HUDEP-2 (cell line): Measurements from ENCODE around the gene TPCN2.
A peak's percentile ranks its signal among the peaks of the same experiment; 100 is the strongest.

Source experiments
- DNase-seq, 76 experiments: peaks; one replicate each; lab custom pipeline; 2025; ENCODE audit not compliant: unreplicated experiment in 76 of 76; lab: John Stamatoyannopoulos, UW

The TPCN2 gene

GRCh38 chr11:69108030-69108429, 59.3 kb downstream of the TPCN2 start:
- no peak for DNase-seq

- DNase-seq = no peak
Measured at GRCh38 chr11:69108559-69108958, 59.8 kb downstream of the TPCN2 start.

- DNase-seq = no peak
Measured at GRCh38 chr11:69109101-69109500, 60.4 kb downstream of the TPCN2 start.

- DNase-seq = no peak
Measured at GRCh38 chr11:69110451-69110850, 61.7 kb downstream of the TPCN2 start.

- no peak for DNase-seq
Measured at GRCh38 chr11:69111624-69112542, 63.2 kb downstream of the TPCN2 start.

- DNase-seq = no peak
Measured at GRCh38 chr11:69113226-69113625, 64.5 kb downstream of the TPCN2 start.

- DNase-seq = no peak
Measured at GRCh38 chr11:69113646-69114340, 65.1 kb downstream of the TPCN2 start.

GRCh38 chr11:69114362-69114761, 65.6 kb downstream of the TPCN2 start:
- DNase-seq = no peak

GRCh38 chr11:69114811-69115523, 66.2 kb downstream of the TPCN2 start:
- DNase-seq = no peak

GRCh38 chr11:69115586-69116560, 67.1 kb downstream of the TPCN2 start:
- no peak for DNase-seq

- DNase-seq = no peak
Measured at GRCh38 chr11:69116671-69117070, 67.9 kb downstream of the TPCN2 start.

GRCh38 chr11:69119190-69119589, 70.5 kb downstream of the TPCN2 start:
- no peak for DNase-seq

GRCh38 chr11:69120096-69120875, 71.6 kb downstream of the TPCN2 start:
- DNase-seq = no peak

GRCh38 chr11:69121021-69121420, 72.3 kb downstream of the TPCN2 start:
- DNase-seq = no peak

GRCh38 chr11:69121621-69122325, 73.0 kb downstream of the TPCN2 start:
- no peak for DNase-seq

- DNase-seq = no peak
Measured at GRCh38 chr11:69122326-69122629, 73.5 kb downstream of the TPCN2 start.

- peak in 6 of 76 experiments; percentile 1 to 31 (median 10) for DNase-seq
Measured at GRCh38 chr11:69122630-69123431, 74.1 kb downstream of the TPCN2 start.
